Measurements from ENCODE around the gene LEMD2.

- TF ChIP-seq CTCF (IDR thresholded peaks at IDR 0.05): no peak
- TF ChIP-seq POLR2A (IDR thresholded peaks at IDR 0.05): no peak
- TF ChIP-seq POLR2AphosphoS5 (IDR thresholded peaks at IDR 0.05): no peak
These were observed 65.4 kb downstream of the LEMD2 start for GRCh38 chr6:33723371-33724085.
